GM21529 (cell line): ENCODE results near the gene BLOC1S4.

Experiments
- ATAC-seq: cut with Tn5 transposase; IDR thresholded peaks from one replicate; pipeline ENCODE4 v1.9.1; 2021; ENCODE audit not compliant: unreplicated experiment

The BLOC1S4 gene

DNA sequence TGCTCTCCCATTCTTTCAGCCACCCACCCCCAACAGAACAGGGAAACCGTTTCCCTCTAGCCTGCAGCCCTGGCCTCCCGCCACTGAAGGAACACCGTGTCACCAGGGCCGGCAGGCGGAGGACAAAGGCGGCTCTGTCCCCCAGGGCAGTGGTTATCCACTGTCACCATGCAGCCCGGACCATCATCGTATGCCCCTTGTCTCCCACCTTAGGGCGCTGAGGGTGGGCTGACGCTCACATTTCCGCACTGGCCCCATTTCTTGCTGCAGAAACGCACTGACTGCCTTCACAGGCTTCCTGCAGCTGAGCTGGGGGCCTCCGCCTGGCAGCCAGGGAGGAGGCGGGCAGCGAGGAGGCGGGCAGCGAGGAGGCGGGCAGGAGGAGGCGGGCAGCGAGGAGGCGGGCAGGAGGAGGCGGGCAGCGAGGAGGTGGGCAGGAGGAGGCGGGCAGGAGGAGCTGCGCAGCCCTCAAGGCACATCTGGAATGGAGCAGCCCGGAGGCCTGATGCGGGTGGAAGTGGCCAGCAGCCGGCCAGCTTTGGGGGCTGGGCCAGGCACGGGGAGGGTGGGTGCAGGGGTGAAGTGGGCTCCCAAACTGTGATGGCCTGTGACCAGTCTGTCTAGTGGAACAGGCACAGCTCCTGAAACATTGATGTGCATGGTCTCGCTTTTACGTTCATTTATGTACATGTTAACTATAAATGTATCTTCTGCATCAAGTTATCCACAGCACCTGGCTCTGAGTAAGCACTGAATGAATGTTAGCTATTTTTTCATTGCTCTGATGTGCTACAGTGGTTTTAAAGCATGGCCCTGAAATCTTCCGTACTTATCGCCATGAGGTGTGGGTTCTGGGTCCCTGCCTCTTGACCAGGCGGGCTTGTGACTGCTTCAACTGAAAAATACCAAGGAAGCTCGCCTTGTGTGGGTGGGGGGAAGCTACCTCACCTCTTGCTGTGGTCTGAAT, 46.0 kb downstream of the BLOC1S4 start:
- ATAC-seq, result no peak

GRCh38 chr4:6763330-6763851, 47.4 kb downstream of the BLOC1S4 start:
- ATAC-seq, result no peak

GRCh38 chr4:6764976-6765620, 49.1 kb downstream of the BLOC1S4 start:
- ATAC-seq, result no peak

DNA sequence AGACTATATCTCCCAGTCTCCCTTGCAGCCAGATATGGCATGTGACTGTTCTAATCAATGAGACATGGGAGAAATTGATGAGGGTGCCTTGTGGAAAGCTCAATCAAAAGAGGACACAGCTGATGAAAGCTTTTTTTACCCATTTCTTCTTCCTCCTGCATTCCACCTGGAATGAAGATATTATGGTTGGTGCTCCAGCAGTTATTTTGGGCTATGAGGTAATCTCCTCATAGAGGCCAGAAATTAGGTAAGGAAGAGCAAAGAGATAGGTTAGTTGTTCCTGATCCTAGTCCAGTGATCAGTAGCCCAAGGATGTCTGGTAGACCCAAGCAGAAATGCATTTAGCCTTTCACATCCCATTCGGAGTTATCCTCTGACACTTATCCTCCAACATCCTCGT, 49.7 kb downstream of the BLOC1S4 start:
- no peak for ATAC-seq
